HG03457 (cell line): ENCODE results near the gene NUDT22.

ENCODE experiments used
- ATAC-seq: cut with Tn5 transposase; IDR thresholded peaks from one replicate; pipeline ENCODE4 v1.9.1; 2021; ENCODE audit warnings: moderate number of reproducible peaks; ENCODE audit not compliant: unreplicated experiment

The NUDT22 gene

DNA sequence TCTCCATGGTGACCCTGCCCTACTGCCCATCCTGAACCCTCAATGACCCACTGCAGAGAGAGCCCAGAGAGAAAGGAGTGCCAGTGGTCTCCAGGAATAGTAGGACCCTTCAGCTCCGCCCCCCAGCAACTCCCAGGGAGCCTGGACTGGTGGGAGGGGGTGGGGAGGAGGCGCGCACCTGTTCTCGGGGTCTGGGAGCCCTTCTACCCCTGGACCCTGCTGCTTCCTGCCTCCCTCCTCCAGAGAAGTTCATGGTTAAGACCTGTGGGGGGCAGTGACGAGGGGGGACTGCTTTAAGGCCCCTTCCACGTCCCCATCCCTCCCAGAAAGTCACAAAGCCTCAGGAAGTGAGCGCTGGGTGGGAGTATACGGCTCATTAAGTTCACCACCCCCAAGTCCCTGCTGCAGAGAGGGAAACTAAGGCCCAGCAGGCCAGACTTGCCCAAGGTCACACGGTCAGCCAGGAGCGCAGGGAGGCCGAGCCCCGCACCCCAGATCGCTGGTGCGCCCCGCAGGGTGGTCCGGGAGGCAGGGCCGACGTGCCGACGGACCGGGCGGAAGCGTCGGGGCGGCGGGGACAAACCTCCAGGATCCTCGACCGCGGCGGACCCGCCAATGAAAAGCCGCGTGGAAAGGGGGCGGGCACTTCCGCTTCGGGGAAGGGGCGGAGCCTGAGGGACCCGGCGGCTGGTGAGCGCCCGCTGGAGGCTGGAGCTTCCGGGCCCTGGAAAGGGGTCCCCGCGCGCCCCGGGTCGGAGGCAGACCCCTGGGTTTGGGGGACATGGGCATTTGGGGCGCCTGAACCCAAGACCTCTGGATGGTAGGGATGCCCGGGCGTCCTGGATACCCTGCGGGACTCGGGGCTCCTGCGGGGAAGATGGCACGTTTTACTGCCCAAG, at the start of gene NUDT22, which contains the start of gene TRPT1:
TSS of gene NUDT22 (plus strand) at position 667 of the 899 bp plus-strand sequence. CDS start 379 bp downstream, outside the sequence.
TSS of gene TRPT1 (minus strand) at position 579 of the 899 bp plus-strand sequence. CDS start at position 253, 326 bp downstream.
- no peak for ATAC-seq

DNA sequence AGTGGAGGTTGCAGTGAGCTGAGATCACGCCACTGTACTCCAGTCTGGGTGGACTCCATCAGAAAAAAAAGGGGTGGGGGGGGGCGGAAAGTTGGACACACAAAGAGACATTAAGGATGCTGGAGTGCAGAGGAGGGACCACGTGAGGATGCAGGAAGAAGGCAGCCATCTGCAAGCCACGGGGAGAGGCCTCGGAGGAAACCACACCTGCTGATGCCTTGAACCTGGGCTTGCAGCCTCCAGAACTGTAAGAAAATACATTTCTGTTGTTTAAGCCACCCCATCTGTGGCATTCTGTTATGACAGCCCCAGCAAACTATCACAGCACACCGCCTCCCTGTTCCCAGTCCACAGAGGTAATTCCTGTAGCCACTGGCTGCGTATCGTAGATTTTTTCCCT, 49.3 kb upstream of the NUDT22 start:
- ATAC-seq: no peak

- no peak for ATAC-seq
These were observed 47.9 kb upstream of the NUDT22 start for GRCh38 chr11:64178203-64178602.

GRCh38 chr11:64178951-64179639, 47.0 kb upstream of the NUDT22 start:
- no peak for ATAC-seq

- no peak for ATAC-seq
These were observed 45.2 kb upstream of the NUDT22 start for GRCh38 chr11:64180891-64181290.

DNA sequence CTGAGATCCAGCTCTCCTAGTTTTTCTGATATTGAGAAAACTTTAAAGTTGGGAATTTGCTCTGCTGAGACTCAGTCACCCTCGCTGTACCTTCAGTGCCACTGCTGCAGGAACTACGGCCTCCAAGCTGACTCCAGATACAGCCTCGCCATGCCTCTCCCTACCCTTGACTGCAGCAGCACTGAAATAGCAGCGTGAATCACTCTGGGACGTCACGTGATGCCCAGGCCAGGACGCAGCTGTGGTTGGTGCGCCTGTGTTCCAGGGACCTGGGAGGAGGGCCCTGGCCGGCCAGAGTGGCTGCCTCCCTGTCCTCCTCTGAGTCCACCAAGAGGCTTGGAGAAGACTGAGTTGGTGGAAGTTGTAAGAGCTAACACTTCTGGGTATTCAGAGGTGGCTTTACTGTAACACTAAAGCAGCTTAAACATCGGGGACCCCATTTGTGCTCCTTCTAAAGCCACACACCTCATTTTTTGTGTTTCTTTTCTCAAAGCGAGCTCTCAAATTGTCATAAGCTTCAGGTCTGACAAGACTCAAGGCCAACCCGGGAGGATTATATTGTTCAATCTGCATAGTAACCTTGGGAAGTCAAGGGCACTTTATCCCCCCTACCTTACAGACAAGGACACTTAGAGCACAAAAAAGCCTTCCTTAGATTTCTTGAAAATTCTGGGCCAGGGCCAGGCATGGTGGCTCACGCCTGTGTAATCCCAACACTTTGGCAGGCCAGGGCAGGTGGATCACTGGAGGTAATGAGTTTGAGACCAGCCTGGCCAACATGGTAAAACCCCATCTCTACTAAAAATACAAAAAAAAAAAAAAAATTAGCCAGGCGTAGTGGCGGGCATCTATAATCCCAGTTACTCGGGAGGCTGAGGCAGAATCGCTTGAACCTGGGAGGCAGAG, 44.3 kb upstream of the NUDT22 start:
- ATAC-seq: no peak

- no peak for ATAC-seq
These were observed 42.2 kb upstream of the NUDT22 start for GRCh38 chr11:64183890-64184289.

DNA sequence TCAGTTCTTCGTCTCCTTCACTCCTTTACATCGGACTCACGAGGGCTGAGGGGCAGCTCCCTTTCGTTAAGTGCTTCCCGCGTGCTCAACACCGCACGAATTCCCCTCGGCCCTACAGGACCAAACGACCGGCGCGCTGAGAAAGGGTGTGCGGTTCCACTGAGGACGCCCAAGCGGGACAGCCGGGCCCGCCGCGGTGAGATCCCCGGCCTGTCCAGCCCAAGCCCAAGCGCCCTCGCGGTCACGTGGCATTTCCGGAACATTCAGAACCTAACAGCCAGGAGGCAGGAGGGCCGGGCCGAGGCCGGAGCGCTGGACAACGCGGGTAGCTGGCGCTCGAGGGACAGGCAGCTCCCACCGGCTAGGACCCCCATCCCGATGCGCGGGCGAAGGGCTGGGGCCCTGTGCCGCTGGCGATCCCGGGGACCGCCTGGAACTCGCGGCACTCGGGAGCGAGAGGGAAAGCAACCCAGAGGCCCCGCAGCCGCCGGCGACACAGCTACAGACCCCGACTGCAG, 40.8 kb upstream of the NUDT22 start:
- no peak for ATAC-seq

DNA sequence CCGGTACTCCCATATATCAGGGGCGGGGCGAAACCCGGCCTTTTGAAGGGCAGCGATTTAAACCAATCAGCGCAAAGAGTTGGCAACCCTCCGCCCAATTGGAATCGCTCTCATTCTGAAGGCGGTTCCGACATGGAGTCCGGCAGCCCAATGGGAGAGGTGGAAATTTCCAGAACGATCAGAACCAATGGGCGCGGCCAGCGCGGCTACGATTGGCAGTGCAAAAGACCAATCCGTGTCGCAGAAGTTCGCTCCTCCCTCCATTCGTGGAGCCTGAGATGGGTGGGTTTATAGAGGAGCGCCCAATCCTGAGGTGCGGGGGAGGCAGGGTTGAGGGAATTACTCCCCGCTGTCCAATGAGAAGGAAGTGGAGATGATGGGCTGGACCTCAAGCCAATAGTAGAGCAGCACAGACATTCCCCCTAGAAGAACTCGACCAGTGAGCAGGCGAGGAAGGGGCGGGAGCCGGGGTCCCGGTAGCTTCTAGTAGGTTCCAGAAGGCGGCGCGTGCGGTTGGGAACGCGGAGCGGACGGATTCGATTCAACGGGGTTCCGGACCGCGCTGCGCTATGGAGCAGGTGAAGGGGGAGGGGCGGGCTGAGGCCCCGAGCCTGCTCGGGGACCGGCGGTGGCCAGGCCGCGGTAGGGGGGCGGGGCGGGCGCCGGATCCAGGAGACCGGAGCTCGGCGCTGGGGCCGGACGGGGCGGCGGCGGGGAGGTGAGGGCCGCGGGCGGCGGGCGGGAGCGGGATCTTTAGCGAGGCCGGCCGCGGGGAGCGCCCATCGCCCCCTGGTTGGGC, 40.2 kb upstream of the NUDT22 start, which contains the start of gene STIP1:
TSS of gene STIP1 (plus strand) at position 479 of the 799 bp plus-strand sequence. CDS start at position 570, 91 bp downstream.
- ATAC-seq: peak; percentile 70

DNA sequence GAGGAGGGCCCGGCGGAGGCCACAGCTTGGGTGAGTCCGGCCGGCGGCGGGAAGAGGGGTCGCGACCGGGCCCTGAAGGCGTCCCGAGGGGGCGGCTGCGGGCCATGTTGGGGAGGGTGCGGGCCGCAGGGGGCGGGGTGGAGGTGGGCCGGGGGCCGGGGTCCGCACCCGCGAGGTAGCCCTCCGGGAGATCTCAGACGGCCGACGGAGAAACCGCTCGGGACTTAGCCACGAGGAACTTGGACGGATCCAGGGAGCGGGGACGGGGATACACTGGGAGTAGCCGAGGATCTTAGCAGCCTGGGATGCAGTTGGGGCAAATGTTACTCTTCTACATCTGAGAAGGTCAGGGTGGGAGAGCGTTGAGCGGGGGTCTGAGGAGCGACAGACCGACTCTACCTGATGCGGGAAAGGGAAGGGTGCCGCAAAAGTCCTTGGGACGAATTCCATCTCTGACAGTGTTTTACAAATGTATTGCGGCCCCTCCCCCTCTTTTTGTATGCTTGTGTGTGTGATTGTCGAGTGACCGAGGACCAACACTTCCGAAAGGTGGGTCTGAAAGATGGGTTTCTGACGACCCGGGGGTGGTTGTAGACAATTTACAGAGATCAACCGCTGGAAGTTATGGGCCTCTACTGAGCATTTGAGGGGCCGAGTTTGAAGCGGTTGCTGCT, 39.4 kb upstream of the NUDT22 start:
- ATAC-seq: no peak

GRCh38 chr11:64192434-64192833, 33.6 kb upstream of the NUDT22 start:
- ATAC-seq: no peak

DNA sequence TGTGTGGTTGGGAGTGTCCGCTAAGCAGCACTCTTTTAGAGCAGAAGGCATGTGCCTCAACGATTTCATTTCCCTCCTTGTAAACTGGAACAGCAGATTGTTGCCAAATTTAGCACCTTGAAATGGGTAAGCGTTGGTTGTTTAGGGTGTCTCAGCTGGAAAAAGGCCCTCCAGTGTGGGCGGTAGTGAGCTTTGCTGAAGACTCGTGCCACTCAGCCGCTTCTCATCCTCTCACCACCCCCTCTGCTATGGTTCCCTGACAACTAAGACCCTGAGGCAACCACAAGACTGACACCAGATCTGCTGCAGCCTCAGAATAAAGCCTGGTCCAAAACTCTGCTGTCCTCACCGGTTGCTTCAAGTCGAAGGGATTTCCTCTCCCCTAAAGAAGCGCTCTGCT, 29.4 kb upstream of the NUDT22 start:
- no peak for ATAC-seq

DNA sequence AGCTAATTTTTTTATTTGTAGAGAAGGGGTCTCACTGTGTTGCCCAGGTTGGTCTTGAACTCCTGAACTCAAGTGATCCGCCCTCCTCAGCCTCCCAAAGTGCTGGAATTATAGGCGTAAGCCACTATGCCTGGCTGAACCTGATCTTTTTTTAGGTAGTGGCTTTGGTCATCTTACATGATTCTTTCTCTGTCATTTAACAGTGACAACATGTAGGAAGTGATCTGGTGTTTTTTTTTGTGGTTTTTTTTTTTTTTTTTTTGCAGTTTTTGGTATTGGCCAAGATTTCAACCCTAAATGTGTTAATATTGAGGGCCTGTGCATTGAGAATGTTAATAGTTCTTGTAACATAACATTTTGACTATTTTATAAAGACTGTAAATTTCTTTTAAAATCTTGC, 27.6 kb upstream of the NUDT22 start:
- ATAC-seq: no peak

GRCh38 chr11:64201543-64201942, 24.5 kb upstream of the NUDT22 start:
- no peak for ATAC-seq

DNA sequence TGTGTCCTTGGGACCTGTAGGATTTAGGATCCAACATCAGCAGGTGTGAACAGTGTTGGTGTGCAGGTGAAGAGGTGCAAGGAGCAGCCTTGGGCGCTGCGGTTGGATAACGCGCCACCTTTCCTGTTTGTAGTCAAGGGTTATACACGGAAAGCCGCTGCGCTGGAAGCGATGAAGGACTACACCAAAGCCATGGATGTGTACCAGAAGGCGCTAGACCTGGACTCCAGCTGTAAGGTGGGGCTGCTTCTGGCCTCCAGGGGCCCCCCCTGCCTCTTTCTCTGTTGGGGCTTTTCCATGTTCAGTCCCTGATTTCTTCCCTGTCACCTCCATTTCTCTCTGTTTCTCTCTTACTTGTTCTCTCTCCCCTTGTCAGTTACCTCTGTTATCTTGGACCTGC, 23.1 kb upstream of the NUDT22 start:
- ATAC-seq: no peak

GRCh38 chr11:64203421-64204079, 22.5 kb upstream of the NUDT22 start:
- no peak for ATAC-seq

DNA sequence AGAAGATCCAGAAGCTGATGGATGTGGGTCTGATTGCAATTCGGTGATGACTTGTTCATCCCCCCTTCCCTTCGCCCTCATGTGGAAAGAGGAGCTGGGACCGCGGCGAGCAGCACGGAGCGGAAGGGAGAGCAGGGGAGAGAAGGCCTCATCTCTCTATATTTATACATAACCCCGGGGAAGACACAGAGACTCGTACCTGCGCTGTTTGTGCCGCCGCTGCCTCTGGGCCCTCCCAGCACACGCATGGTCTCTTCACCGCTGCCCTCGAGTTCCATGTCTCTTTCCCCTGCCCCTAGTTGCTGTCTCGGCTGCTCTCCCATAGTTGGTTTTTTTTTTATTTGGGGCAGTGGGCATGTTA, 22.0 kb upstream of the NUDT22 start:
- no peak for ATAC-seq

- ATAC-seq: no peak
These were observed 21.5 kb upstream of the NUDT22 start for GRCh38 chr11:64204464-64204989.
